Stimulated activated CD4-positive, alpha-beta T cell treated with anti-CD3 and anti-CD28 coated beads, Interleukin-2, amount 100 ng/mL, for 24 hours (primary cell): Measurements from ENCODE around the gene PALM3.
"Not testable (repeated sequence)": the region's sequence is repeated elsewhere in the genome, so short reads cannot be mapped to it uniquely, and the experiment has no call there.

Experiments
- DNase-seq, 2 donors: peaks; one replicate each; pipeline ENCODE4 v3.0.0-alpha.2; 2020

PALM3 gene

GRCh38 chr19:14059093-14059480, 2.8 kb downstream of the PALM3 start:
- DNase-seq = peak; percentile 62 to 68

GRCh38 chr19:14058182-14059092, 3.4 kb downstream of the PALM3 start:
- no peak for DNase-seq

DNA sequence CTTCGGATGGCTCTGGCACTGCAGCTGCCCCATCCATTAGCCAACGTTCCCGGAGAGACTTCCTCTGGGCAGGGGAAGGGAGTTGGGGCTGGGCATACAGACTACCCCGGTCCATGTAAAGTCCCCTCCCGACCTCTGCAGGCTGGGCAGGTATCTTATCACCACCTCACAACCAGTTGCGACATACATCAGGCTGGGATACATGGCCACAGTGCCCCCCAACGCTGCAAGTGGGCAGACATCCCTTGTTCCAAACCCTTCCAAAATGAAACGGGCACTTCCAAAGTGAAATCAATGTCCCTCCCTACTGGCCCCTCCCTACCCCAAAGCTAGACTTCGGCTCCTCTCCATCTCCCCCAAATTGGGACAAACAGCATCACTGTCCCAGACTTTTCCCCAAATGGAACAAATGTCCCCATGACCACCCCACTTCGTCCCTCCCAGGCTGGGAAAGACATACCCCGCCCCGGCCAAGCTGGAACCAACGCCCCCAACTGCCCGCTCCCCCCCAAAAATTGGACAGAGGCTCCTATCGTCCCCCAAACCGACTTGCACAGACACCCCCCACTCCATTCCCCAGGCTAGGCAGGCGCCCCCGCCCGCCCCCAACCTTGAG, 5.0 kb downstream of the PALM3 start:
- DNase-seq = no peak

GRCh38 chr19:14056069-14056666, 5.7 kb downstream of the PALM3 start:
- no peak for DNase-seq

DNA sequence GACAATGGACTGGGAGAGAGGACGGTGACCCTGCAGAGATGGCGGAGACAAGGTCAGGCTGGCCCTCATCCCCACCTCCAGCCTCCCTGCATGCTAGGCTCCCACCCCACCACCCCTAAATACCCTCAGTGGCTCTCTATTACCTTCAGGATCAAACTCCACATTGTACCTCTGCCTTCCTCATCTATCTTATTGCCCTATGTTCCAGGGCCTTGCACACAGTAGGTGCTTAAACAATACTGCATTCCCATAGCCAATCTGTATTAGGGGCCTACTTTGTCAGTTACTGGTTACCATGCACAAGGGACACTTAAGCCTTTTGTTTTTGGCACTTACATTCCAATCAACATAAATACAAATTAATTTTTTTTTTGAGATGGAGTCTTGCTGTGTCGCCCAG, 6.5 kb downstream of the PALM3 start:
- DNase-seq = no peak

GRCh38 chr19:14054721-14055120, 7.2 kb downstream of the PALM3 start:
- DNase-seq = no peak

DNA sequence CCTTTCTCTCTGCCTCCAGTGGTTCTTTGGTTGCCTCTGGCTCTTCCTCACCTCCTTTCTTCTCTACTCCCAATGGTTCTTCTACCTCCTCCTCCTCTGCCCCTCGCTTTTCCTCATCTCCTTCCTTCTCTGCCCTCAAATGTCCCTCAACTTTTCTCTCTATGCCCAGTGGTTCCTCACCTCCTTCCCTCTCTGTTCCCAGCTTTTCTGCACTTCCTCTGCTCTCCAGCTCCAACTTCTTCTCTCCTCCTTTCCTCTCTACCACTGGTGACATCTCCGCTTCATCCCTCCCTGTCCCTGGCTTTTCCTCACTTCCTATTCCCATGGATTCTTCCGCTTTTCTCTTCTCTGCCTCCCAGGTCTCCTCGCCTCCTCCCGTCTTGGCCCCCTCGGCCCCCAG, 7.8 kb downstream of the PALM3 start:
- no peak for DNase-seq

DNA sequence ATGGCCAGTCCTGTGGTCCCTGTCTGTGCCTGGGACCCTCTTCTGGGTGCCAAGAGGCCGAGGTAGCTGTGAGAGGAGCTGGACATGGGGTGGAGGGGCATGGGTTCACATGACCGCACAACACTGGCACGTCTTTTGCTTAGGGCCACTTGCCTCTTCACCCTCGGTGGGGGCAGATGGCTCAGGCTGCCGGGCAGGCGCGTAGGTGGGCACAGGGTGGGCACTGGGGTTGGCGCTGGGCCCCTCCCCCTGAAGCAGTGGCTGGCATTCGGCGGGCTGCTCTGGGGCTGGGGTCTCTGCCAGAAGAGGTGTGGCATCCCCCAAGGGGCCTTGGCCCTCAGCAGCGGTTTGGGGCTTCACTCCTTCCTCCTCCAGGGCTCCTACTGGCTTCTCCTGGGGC, 8.4 kb downstream of the PALM3 start:
- no peak for DNase-seq

DNA sequence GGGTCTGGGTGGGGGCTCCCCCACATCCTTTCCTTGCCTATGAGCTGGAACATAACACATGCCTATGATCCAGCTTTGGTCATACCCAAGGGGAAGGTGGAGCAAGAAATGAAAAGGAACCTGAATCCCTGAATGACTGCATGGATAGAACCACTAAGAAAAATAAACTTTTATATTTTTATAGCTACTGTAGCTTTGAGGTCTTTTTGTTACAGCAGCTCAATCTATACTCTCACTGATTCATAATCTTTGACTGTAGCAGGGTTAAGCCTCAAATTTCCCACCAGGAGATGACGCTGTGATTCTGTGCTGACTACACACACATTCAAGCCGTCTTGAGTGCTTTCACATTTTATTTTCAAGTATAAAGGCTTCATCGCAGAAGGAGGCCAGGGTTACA, 8.8 kb downstream of the PALM3 start:
- no peak for DNase-seq

DNA sequence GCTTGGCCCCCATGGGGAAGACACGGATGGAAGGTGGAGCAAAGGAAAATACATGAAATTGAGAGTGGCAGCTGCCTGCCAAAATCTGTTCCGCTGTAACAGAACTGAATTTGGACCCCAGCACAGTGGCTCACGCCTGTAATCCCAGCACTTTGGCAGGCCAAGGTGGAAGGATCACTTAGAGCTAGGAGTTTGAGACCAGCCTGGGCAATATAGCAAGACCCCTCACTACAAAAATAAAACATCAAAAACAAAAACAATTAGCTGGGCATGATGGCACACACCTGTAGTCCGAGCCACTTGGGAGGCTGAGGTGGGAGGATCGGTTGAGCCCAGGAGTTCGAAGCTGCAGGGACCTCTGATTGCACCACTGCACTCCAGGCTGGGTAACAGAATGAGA, 9.4 kb downstream of the PALM3 start:
- DNase-seq = no peak

DNA sequence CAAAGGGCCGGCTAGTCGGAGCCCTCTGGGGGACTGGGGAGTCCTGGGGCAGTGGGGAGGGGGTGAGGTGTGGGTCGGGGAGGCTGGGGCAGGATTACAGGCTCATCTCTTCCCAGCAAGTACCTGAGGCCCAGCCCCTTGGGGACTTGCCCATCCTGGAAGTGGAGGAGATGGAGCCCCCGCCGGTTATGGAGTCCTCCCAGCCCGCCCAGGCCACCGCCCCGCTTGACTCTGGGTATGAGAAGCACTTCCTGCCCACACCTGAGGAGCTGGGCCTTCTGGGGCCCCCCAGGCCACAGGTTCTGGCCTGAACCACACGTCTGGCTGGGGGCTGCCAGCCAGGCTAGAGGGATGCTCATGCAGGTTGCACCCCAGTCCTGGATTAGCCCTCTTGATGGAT, 9.9 kb downstream of the PALM3 start:
- DNase-seq = no peak

DNA sequence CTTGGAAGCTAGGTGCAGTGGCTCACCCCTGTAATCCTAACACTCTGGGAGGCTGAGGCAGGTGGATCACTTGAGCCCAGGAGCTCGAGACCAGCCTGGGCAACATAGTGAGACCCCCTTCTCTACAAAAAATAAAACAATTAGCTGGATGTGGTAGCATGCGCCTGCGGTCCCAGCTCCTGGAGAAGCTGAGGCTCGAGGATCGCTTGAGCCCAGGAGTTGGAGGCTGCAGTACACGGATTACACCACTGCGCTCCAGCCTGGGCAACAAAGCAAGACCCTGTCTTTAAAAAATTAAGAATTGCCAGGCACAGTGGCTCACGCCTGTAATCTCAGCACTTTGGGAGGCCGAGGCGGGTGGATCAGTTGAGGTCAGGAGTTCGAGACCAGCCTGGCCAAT, 10.9 kb downstream of the PALM3 start:
- DNase-seq = not testable (repeated sequence)

- DNase-seq = no peak
Measured at GRCh38 chr19:14050512-14050911, 11.4 kb downstream of the PALM3 start.

GRCh38 chr19:14048443-14049153, 13.3 kb downstream of the PALM3 start:
- peak; percentile 85 to 86 for DNase-seq

DNA sequence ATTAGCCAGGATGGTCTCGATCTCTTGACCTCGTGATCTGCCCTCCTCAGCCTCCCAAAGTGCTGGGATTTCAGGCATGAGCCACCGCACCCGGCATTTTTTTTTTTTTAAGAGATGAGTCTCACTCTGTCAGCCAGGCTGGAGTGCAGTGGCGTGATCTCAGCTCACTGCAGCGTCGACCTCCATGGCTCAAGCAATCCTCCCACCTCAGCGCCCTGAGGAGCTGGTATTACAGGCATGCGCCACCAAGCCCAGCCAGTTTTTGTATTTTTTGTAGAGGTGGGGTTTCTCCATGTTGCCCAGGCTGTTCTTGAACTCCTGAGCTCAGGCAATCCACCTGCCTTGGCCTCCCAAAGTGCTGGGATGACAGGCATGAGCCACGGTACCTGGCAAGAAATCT, 14.0 kb downstream of the PALM3 start:
- not testable (repeated sequence) for DNase-seq

GRCh38 chr19:14042659-14043608, 18.9 kb downstream of the PALM3 start:
- peak in 1 of 2 donors; percentile 46 for DNase-seq

GRCh38 chr19:14039181-14039580, 22.7 kb downstream of the PALM3 start:
- no peak for DNase-seq

GRCh38 chr19:14035706-14036105, 26.2 kb downstream of the PALM3 start:
- no peak for DNase-seq

GRCh38 chr19:14035159-14035558, 26.7 kb downstream of the PALM3 start:
- DNase-seq = not testable (repeated sequence)

DNA sequence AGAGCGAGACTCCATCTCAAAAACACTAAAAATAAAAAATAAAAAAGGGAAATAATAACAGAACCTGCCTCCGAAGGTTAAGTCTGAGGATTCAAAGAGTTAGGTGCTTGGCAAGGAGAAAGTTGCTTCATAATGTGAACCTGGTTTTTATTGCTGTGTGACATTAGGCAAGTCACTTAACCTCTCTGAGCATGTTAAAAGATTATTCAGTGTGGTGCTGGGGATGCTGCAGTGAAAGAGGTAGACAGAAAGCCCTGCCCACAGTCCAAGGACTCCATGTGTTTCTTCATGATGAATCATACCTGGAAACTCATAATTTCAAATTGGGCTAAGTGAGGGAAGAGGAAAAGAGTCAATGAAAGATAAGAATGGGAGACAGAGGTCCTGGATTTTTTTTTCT, 27.9 kb downstream of the PALM3 start:
- DNase-seq = no peak

DNA sequence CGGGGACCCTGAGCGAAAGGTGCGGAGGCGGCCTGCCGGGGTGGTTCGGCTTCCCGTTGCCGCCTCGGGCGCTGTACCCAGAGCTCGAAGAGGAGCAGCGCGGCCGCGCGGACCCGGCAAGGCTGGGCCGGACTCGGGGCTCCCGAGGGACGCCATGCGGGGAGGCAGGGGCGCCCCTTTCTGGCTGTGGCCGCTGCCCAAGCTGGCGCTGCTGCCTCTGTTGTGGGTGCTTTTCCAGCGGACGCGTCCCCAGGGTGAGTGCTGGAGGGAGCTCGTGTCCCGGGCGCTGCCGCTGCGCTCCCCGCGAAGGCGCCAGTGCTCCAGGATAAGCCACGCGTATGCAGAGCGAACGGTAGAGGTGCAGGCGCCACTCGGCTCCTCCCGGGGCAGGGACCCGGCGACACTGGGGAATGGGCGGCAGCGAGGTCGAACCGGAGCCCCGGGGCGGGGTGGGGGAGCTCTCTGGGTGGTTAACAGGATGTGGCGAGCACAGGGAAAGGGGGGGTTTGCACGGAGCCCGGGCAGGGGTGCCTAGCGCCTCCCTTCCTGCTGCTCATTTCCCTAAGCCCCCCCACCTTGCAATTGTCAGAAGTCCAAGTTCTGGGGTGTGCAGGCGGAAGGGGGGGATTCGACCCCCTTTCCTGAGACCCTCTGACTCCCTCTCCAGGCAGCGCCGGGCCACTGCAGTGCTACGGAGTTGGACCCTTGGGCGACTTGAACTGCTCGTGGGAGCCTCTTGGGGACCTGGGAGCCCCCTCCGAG, 30.0 kb downstream of the PALM3 start, which contains the start of gene IL27RA:
Gene IL27RA (plus strand): TSS at position 44 of the 762 bp plus-strand sequence. CDS start 111 bp downstream, at position 155.
- DNase-seq = peak; percentile 79 to 81
